GM20000 (cell line): ENCODE measurements around the gene CSKMT.
"Not testable (repeated sequence)": the region's sequence is repeated elsewhere in the genome, so short reads cannot be mapped to it uniquely, and the experiment has no call there.

Source experiments
- DNase-seq: peaks from one replicate; pipeline ENCODE4 v3.0.0; 2012; ENCODE audit warnings: low spot score
- CTCF ChIP-seq: IDR thresholded peaks from 2 replicates; pipeline ENCODE4 v1.5.1; 2012; ENCODE audit warnings: mild to moderate bottlenecking, control low read depth; ENCODE audit errors: extremely low read depth, missing control alignments

The CSKMT gene

DNA sequence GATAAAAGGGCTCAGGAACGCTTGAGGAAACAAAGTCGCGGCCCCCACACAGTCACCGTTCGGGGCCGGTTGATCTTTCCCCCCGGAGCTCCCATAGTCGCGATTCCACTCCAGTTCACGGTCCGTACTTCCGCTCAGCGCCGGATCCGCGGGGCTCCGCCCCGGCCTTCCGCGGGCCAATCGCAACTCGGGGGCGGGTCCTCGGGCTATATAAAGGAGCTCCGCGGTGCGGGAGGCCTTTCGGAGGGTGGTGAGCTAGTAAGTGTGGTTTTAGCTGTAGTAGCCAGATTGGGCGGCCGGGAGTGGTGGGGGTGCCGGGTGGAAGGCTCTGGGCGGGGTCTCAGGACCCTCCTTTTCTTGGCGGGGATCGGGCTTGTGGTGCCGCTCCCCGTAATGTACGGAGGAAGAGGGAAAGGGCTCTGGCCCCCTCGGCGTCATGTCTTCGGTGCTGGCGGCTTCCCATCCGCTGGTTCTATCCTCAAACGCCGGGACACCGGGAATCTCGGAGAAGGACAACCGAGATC lies at the start of gene CSKMT, which contains the start of gene C11orf98:
TSS of gene CSKMT (plus strand) at position 238 of the 524 bp plus-strand sequence. CDS start 568 bp downstream, outside the sequence.
TSS of gene C11orf98 (minus strand) at position 136 of the 524 bp plus-strand sequence. CDS start at position 95, 41 bp downstream.
- peak; percentile 94 for DNase-seq
- no peak for TF ChIP-seq CTCF

- DNase-seq = no peak
- no peak for TF ChIP-seq CTCF
Observed at GRCh38 chr11:62615521-62615920, 49.6 kb upstream of the CSKMT start.

GRCh38 chr11:62616957-62617356 lies 48.2 kb upstream of the CSKMT start:
- DNase-seq = not testable (repeated sequence)

DNA sequence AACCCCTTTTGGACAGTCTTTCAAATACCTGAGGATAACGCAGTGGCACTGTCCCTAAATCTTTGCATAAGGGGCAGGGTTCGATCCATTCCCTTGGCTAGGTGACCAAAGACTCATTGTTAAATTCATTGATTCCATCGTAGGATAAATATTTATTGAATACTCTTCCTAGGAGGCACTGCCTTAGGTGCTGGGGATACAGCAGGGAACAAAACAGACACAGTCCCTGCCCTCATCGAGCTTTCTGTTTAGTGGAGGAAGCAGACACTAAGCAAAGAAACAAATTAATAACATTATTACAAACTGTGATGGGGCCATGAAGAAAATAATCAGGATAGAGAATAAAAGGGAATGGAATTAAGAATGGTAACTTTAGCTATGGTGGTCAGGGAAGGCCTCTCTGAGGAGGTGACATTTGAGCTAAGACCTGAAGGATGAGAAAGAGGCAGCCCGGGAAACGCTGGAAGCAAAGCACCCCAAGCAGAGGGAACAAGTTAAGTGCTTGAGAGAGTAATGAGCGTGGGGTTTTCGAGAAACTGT lies 44.0 kb upstream of the CSKMT start:
- TF ChIP-seq CTCF = no peak
- no peak for DNase-seq

GRCh38 chr11:62621567-62622470 lies 43.3 kb upstream of the CSKMT start, which contains the start of gene B3GAT3:
Gene B3GAT3 (minus strand): TSS chr11:62621986. CDS start chr11:62621947, 39 bp downstream.
- no peak for TF ChIP-seq CTCF
- DNase-seq = peak; percentile 98

DNA sequence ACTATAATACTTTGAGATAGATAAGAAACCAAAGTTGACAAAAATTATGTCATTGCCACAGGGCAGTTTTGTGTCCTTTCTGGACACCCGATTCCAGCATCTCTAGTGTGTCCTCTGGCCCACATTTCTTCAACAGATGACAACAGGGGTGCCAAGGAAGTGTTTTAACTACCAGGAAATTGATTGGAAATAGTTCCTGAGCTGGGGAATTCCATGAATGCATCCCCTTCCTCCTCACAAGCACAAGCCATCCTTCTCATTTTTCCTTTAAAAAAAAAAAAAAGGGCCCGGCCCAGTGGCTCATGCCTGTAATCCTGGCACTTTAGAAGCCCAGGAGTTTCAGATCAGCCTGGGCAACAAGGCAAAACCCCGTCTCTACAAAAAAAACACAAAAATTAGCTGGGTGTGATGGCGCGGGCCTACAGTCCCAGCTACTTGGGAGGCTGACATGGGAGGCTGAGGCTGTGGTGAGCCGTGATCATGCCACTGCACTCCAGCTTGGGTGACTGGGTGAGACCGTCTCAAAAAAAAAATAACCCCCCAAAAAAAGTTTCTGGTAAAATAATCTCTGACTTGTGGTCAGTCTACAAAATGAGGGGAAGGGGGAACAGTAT lies 42.5 kb upstream of the CSKMT start:
- no peak for TF ChIP-seq CTCF

GRCh38 chr11:62627713-62628112 lies 37.4 kb upstream of the CSKMT start:
- no peak for TF ChIP-seq CTCF
- DNase-seq = no peak

More for the DNA sequence above, 42.5 kb upstream of the CSKMT start:
- DNase-seq = no peak
